C4-2B (cell line): ENCODE results near the gene PRELP.

Experiments
- ZFX ChIP-seq: fragments of 450-650 bp; IDR thresholded peaks from 2 replicates; pipeline ENCODE4 v1.6.1; 2017
- TF ChIP-seq, protein P1 (sequence below): fragments of 450-650 bp; conservative IDR thresholded peaks from 2 replicates; pipeline ENCODE4 v1.5.1; 2017; ENCODE audit warnings: mild to moderate bottlenecking

DNA sequence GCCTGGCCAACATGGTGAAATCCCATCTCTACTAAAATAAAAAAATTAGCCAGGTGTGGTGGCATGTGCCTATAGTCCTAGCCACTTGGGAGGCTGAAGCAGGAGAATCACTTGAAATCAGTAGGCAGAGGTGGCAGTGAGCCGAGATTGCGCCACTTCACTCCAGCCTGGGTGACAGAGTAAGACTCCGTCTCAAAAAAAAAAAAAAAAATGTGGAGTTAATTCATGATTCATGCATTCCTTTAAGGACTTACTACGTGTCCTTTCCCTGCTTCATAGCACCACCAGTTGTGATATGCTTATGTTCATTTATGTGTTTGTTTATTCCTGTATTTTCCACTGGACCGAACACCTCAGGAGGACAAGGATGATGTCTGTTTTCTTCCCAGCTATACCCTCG is 12.7 kb upstream of the PRELP start:
- TF ChIP-seq, protein P1, sequence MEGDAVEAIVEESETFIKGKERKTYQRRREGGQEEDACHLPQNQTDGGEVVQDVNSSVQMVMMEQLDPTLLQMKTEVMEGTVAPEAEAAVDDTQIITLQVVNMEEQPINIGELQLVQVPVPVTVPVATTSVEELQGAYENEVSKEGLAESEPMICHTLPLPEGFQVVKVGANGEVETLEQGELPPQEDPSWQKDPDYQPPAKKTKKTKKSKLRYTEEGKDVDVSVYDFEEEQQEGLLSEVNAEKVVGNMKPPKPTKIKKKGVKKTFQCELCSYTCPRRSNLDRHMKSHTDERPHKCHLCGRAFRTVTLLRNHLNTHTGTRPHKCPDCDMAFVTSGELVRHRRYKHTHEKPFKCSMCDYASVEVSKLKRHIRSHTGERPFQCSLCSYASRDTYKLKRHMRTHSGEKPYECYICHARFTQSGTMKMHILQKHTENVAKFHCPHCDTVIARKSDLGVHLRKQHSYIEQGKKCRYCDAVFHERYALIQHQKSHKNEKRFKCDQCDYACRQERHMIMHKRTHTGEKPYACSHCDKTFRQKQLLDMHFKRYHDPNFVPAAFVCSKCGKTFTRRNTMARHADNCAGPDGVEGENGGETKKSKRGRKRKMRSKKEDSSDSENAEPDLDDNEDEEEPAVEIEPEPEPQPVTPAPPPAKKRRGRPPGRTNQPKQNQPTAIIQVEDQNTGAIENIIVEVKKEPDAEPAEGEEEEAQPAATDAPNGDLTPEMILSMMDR: no peak
- TF ChIP-seq ZFX: no peak
